GM19025 (cell line): ENCODE data around the gene SLC9A3.

Experiments used
- ATAC-seq: cut with Tn5 transposase; IDR thresholded peaks from one replicate; pipeline ENCODE4 v1.9.1; 2021; ENCODE audit warnings: mild to moderate bottlenecking, low read depth, moderate library complexity; ENCODE audit not compliant: unreplicated experiment

SLC9A3 gene

GRCh38 chr5:435961-436640, 88.1 kb downstream of the SLC9A3 start:
- ATAC-seq, result no peak

- ATAC-seq, result no peak
These were observed 89.0 kb downstream of the SLC9A3 start for GRCh38 chr5:435156-435790.

- ATAC-seq, result no peak
These were observed 89.7 kb downstream of the SLC9A3 start for GRCh38 chr5:434443-435146.

- no peak for ATAC-seq
These were observed 90.4 kb downstream of the SLC9A3 start for GRCh38 chr5:433836-434235.

GRCh38 chr5:432928-433791, 91.1 kb downstream of the SLC9A3 start:
- ATAC-seq, result no peak

- no peak for ATAC-seq
These were observed 91.9 kb downstream of the SLC9A3 start for GRCh38 chr5:432201-432927.

- no peak for ATAC-seq
These were observed 92.6 kb downstream of the SLC9A3 start for GRCh38 chr5:431711-432050.

- peak; percentile 70 for ATAC-seq
These were observed 93.1 kb downstream of the SLC9A3 start for GRCh38 chr5:431001-431710.

- ATAC-seq, result no peak
These were observed 93.9 kb downstream of the SLC9A3 start for GRCh38 chr5:430214-430925.

- no peak for ATAC-seq
These were observed 94.6 kb downstream of the SLC9A3 start for GRCh38 chr5:429453-430188.

- ATAC-seq, result no peak
These were observed 95.3 kb downstream of the SLC9A3 start for GRCh38 chr5:428754-429452.

GRCh38 chr5:428219-428618, 96.0 kb downstream of the SLC9A3 start:
- ATAC-seq, result no peak

GRCh38 chr5:427415-428087, 96.7 kb downstream of the SLC9A3 start:
- ATAC-seq, result no peak

GRCh38 chr5:426392-426976, 97.8 kb downstream of the SLC9A3 start:
- ATAC-seq, result no peak

- ATAC-seq, result no peak
These were observed 98.5 kb downstream of the SLC9A3 start for GRCh38 chr5:425714-426113.

- ATAC-seq, result peak; percentile 86
These were observed 99.7 kb downstream of the SLC9A3 start for GRCh38 chr5:424301-425110.
